Loucy (cell line): ENCODE results near the gene KLK8.

Experiments
- EZH2phosphoT487 ChIP-seq: fragments of 200-600 bp; IDR thresholded peaks from 2 replicates; pipeline ENCODE4 v1.6.1; 2018; ENCODE audit warnings: antibody characterized with exemption, mild to moderate bottlenecking, moderate library complexity, borderline replicate concordance
- TF ChIP-seq, protein P1 (sequence below): fragments of 200-600 bp; sonication (generic); conservative IDR thresholded peaks from 2 replicates; pipeline ENCODE4 v1.5.1; 2014; ENCODE audit warnings: mild to moderate bottlenecking, antibody characterized with exemption, low read length

- TF ChIP-seq, protein P1, sequence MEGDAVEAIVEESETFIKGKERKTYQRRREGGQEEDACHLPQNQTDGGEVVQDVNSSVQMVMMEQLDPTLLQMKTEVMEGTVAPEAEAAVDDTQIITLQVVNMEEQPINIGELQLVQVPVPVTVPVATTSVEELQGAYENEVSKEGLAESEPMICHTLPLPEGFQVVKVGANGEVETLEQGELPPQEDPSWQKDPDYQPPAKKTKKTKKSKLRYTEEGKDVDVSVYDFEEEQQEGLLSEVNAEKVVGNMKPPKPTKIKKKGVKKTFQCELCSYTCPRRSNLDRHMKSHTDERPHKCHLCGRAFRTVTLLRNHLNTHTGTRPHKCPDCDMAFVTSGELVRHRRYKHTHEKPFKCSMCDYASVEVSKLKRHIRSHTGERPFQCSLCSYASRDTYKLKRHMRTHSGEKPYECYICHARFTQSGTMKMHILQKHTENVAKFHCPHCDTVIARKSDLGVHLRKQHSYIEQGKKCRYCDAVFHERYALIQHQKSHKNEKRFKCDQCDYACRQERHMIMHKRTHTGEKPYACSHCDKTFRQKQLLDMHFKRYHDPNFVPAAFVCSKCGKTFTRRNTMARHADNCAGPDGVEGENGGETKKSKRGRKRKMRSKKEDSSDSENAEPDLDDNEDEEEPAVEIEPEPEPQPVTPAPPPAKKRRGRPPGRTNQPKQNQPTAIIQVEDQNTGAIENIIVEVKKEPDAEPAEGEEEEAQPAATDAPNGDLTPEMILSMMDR: no peak
- no peak for TF ChIP-seq EZH2phosphoT487
These were observed 707 bp upstream of the KLK8 start for GRCh38 chr19:51002089-51002532.
